IPS-18c (cell line): Measurements from ENCODE around the gene TEX26.
"Not testable (repeated sequence)": the region's sequence is repeated elsewhere in the genome, so short reads cannot be mapped to it uniquely, and the experiment has no call there.

Experiments used
- H3K4me3 ChIP-seq: 2 replicates; pipeline ENCODE4 v1.7.0; 2013; ENCODE audit warnings: low read depth, mild to moderate bottlenecking, low read length, moderate library complexity; ENCODE audit not compliant: insufficient read depth
- H3K9me3 ChIP-seq: one replicate; pipeline ENCODE4 v1.6.1; 2013; ENCODE audit warnings: mild to moderate bottlenecking, low read length, moderate library complexity; ENCODE audit not compliant: control insufficient read depth, insufficient read depth

The TEX26 gene

DNA sequence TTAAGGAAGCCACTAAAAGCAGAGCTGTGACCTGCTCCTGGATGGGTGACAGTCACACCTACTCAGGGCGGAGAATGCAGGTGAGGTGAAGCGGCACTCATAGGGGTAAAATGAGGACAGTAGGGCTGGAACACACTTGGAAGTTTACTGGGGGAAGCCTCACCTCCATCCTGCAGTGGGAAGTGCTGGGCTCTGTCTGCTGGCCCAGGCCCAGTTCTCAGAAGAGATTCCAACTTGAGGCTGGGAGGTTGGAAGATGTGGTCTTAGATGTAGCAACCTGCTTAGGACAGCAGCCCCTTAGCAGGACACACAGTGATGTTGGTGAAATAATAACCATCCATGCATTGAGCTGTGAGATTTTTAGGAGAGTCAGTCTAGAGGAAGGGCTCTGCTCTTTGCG, 21.8 kb upstream of the TEX26 start:
- Histone ChIP-seq H3K4me3 (no peak overlapping the region), H3K9me3 (no peaks in the 10 kb centered on the region)

DNA sequence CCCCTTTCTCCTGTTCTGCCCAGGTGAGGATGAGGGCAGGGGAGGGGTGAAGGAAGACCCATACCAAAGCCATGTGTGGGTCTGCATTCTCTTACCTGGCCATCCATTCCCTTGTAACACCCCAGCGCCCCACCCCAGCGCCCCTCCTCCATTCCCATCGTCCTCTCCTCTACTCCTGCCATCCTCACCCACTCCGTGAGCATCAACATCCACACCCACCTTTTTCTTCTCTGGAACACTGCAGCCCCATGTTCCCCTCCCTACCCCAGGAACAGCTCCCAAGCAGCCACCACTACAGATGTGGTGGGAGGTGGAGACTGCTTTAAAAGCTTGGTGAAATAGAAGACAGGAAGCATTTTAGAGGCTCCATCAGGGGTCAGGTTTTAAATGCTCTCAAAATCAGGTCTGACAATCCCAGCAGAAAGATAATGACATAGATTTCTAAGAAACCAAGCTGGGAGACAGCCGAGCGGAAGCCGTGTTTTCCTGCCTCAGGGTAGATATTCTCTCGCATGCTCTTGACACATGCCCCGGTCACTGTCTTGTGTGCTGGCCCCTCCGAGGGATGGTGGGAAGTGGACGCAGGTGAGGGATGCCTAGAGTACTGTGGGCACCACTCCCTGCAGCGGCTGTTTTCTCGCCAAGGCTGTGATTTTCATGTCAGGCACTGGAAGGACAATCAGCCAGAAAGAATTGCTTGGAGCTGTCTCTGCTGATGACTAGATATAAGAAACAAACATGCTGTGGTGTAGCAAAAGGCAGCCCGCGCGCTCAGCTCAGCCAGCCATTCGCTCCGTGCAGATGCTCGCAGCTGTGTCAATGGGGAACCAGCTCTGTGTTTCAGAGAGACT, 16.5 kb upstream of the TEX26 start:
- H3K4me3 ChIP-seq: no peak overlapping the region
- H3K9me3 ChIP-seq: no peaks in the 10 kb centered on the region

DNA sequence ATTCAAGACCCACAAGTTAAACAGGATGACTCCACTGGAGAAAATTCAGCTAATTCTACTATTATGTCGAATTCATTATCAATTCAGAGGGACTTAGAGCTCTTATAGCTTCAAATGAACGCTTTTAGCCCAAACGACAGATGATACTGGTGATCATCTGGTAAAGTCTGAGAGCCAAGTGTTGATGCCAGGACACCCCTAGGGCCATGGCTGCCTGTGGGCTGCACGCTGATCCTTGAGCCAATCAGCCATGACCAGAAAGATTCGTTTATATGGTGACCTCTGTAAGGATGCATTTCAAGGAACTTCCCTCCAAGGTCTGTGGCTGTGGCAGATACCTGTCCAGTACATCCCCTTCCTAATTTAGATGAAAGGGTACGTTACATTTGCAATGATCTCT, 15.5 kb upstream of the TEX26 start:
- H3K4me3 ChIP-seq: no peak overlapping the region
- H3K9me3 ChIP-seq: no peaks in the 10 kb centered on the region

DNA sequence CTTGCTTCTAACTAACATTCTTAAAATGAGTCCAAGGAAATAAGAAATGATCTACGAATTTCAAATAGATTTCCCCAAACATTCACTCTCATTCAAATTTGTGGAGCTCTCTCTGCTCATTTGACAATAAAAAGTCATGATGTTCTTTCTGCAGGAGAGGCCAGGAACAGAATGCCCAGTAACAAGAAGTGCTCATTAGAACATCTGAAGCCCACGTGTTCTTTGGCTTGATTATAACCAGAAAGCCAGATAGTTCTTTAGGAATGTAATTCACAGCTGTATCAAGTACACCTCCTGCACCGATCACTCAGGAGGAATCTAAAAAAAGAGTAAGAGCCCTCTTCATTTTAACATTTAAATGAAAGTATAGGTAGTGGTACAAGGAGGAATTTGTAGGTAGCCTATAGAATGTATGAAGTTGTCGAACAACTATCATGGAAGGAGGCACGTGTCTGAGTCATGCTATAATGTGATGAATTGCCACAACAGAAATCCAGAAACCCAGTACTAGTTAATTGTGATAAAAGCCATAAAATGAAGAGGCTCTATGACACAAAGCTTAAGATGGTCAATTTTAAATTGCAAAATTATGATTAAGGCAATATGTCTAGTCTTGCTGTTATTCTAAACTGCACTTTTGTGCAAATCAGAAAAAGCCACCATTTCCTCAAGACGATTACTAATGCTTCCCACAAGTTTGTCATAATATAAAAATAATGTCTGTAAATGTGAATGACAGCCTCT, 13.6 kb upstream of the TEX26 start:
- no peak overlapping the region for H3K4me3 ChIP-seq
- H3K9me3 ChIP-seq: no peaks in the 10 kb centered on the region

DNA sequence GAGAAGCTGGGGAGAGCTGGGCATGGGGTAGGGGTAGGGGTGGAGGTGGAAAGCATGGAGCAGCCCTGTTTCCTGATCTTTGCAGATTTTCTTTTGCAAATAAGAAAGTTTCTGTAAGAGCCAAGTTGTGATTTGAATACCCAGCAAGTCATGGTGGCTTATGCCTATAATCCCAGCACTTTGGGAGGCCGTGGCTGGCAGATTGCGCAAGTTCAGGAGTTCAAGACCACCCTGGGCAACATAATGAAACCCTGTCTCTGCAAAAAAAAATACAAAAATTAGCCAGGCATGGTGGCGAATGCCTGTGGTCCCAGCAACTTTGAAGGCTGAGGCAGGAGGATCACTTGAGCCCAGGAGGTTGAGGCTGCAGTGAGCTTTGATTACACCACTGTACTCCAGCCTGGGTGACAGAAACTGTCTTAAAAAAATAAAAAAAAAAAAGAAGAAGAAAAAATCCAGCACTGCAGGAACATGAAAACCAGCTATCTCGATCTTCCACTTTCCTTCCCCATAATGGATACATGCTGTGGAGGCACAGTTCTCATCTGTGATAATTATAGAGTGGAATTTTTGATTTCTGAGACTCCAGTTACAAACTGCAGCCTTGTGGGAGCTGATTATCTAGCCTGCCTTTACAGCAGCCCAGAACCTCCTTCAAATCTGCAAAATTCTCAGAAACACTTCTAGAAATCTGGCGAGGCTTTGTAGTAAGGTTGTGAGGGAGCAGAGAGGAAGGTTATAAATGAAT, 12.1 kb upstream of the TEX26 start:
- Histone ChIP-seq H3K9me3 (no peaks in the 10 kb centered on the region), H3K4me3 (no peak overlapping the region)

DNA sequence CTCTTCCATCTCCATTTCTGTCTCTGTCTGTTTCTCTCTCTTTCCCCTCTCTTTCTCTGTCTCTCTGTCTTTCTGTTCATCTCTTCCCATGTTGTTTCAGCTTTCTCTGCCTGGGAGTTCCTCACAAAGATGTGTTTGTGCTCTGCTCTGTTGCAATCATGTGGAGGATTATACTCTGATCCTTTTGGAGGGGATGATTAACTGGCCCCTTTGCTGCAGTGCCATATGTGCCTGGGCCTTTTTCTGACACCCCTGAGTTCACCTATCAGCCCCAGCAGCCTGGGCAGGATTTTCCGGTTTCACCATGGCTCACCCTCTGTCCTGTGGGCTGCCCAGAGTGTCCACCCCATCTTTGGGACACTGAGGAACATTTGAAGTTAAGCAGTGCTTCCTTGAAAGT, 9.0 kb upstream of the TEX26 start:
- Histone ChIP-seq H3K4me3 (no peak overlapping the region), H3K9me3 (no peaks in the 10 kb centered on the region)

DNA sequence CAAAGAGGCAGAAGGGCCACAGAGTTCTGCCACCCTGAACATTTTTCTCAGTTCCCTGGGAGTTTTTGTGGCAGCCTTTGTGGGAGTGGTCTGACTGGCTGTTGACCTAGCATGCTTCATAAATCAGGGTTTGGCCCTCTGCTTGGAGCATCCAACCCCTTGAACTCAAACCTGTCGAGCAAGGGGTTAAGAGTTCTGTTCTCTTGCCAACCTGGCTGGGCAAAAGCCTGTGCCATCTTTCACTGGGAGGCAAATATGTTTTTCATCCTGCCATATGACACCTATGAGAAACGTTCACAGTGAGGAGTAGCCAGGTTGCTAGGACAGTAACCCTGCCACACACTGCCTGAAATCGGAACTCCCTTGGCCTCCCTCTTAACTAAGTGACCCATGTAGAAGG, 7.7 kb upstream of the TEX26 start:
- no peaks in the 10 kb centered on the region for H3K9me3 ChIP-seq

DNA sequence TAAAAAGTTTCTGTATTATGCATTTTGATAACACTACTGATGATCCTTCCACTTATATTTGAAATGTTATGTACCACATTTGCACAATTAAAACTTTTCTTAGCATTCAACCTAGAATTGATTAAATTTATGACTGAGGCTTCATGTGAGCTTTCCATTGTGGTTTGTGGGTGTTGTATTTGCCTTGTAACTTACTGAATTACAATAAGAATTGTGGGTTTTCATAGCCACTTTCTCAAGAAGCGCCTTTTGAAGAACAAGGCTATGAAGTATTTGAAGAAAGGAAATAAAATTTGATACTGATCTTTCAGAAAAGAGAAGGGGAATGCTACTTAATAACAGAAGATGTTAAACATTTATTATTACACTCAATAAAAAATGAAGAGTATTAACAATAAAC, 7.0 kb upstream of the TEX26 start:
- Histone ChIP-seq H3K9me3 (no peaks in the 10 kb centered on the region), H3K4me3 (no peak overlapping the region)

More for the DNA sequence above, 7.7 kb upstream of the TEX26 start:
- H3K4me3 ChIP-seq: no peak overlapping the region

DNA sequence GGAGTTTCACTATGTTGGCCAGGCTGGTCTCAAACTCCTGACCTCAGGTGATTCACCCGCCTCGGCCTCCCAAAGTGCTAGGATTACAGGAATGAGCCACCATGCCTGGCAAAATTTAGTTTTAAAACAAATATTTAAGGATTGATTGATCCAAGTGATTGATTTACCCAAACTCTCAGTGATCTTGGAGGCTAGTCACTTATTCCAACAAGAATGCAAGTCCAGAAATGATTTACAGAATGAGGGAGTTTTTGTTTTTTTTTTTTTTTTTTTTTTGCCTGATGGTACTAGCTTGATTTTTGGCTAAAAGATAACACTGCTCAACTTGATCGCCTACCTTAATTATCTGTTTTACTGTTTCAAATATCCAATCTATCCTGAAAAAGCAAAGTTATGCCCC, 5.7 kb upstream of the TEX26 start:
- Histone ChIP-seq H3K9me3 (no peaks in the 10 kb centered on the region), H3K4me3 (no peak overlapping the region)

DNA sequence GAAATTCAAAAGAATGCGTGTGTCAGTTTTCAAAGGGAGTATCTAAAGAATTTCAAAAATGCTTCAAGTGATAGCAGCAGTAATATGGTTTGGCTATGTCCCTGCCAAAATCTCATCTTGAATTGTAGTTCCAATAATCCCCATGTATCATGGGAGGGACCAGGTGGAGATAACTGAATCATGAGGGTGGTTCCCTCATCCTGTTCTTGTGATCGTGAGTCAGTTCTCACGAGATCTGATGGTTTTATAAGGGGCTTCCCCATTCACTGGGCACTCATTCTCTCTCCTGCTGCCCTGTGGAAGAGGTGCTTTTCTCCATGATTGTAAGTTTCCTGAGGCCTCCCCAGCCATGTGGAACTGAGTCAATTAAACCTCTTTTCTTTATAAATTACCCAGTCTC, 5.3 kb upstream of the TEX26 start:
- H3K9me3 ChIP-seq, H3K4me3 ChIP-seq: not testable (repeated sequence)

DNA sequence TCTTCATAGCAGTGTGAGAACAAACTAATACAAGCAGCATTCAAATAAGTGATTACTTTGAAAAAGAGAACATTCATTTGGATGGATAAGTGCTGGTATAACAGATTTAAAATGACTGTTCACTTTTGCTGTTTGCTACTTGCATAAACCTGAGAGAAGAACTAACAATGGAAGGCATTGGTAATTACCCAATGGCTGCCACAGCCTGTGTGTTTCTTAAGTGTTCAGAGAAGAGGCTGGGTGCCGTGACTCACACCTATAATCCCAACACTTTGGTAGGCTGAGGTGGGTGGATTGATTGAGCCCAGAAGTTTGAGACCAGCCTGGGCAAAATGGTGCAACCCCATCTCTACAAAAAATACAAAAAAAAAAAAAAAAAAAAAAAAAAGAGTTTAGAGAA, 4.9 kb upstream of the TEX26 start:
- no peaks in the 10 kb centered on the region for H3K9me3 ChIP-seq

DNA sequence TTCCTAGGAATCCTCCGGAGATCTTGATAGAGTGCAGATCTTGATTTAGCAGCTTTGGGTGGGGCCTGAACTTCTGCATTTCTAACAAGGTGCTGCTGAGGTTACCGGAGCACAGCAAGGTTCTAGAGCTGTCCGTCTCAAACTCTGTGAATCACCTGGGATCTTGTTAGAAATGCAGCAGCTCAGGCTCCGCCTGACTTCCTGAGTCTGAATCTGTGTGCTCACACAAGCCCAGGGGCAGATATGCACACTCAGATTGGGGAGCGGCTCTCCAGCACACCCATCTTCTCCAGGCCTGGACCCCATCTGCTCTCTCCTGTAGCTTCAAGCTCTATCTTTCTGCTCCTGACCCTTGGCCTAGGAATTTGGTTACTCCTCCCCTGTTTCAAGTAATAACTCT, 3.5 kb upstream of the TEX26 start:
- H3K9me3 ChIP-seq: no peaks in the 10 kb centered on the region

More for the DNA sequence above, 4.9 kb upstream of the TEX26 start:
- H3K4me3 ChIP-seq: no peak overlapping the region

DNA sequence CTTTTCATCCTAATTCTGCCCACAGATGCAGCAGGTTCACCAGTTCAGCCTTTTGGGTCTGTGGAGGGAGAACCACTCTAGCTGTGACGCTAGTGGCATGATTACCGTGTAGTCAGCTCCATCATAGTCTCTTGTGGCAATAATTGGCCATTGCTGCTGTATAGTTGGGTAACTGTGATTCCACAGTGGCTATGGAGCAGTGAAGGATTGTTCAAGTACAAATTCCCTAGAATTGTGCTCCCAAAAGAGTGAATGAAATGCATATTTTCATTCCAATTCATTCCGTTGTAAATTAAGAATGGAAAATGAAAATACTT, 856 bp downstream of the TEX26 start:
- H3K4me3 ChIP-seq: no peak overlapping the region
- no peaks in the 10 kb centered on the region for H3K9me3 ChIP-seq

More for the DNA sequence above, 3.5 kb upstream of the TEX26 start:
- no peak overlapping the region for H3K4me3 ChIP-seq

DNA sequence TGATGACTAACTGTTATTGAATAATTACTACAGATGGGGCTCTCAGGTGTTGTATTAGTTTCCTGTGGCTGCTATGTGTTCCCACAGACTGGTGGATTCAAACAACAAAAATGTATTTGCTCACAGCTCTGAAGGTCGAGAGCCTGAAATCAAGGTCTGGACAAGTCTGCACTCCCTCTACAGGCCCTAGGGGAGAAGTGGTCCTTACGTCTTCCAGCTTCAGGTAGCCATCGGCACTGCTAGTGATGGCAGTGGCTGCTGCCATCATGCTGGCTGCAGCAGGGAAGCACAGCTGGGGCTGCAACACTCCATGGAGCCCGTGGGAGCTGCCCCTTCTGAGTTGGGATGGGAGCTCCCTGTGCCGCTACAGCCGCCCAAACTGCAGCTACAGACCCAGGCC, 1.9 kb downstream of the TEX26 start:
- no peak overlapping the region for H3K4me3 ChIP-seq
- H3K9me3 ChIP-seq: no peaks in the 10 kb centered on the region

DNA sequence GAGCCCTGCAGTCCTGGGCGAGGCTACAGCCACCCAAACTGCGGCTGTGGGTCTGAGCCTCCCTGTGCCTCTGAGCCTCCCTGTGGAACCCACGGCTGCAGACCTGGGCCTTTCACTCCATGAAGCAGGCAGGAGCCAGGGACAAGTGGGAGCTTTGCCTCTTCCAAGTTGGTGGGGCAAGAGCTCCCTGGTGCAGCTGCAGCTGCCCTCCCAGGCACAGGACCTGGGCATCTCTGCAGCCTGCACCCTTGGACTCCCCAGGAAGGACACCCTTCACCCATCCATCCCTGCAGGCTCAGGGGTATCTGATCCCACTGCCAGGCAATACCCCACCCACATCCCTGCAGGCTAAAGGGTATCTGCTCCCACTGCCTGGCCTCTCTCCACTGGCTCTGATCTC, 2.3 kb downstream of the TEX26 start:
- Histone ChIP-seq H3K9me3 (no peaks in the 10 kb centered on the region), H3K4me3 (no peak overlapping the region)

DNA sequence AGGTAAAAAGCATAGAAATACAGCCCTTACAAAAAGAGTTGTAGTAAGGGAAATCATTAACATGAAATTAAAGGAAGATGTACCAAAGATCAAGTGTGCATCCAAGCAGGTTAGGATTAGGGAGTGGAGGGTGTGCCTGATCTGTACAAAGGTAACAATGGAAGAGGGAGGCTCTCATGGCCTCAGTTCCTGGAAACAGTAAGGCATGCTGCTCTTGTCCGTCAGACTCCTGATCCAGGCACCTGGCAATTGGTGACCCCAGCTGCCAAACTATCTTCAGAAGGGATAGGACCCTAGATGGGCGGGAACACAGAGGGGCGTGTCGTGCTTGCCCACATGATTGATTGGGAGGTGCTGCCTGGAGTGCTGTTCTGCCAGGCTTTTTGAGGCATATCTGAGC, 4.5 kb downstream of the TEX26 start:
- H3K9me3 ChIP-seq: no peaks in the 10 kb centered on the region

DNA sequence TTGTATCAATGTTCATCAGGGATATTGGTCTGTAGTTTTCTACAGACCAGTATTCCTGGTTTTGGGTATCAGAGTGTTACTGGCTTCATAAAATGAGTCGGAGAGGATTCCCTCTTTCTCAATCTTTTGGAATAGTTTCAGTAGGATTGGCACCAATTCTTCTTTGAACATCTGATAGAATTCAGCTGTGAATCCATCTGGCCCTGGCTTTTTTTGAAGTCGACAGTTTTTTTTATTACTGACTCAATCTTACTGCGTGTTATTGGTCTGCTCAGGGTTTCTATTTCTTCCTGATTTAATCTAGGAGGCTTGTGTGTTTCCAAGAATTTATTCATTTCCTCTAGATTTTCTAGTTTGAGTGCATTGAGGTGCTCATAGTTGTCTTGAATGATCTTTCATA, 11.4 kb downstream of the TEX26 start:
- no peak overlapping the region for H3K4me3 ChIP-seq
- H3K9me3 ChIP-seq: no peaks in the 10 kb centered on the region

More for the DNA sequence above, 4.5 kb downstream of the TEX26 start:
- no peak overlapping the region for H3K4me3 ChIP-seq
